Nucleus accumbens (tissue), 56 donors: ENCODE measurements around the gene LPXN.
A peak's percentile ranks its signal among the peaks of the same experiment; 100 is the strongest.

Source experiments
- DNase-seq, 56 donors: peaks; one replicate each; lab custom pipeline; 2025; lab: John Stamatoyannopoulos, UW

Gene LPXN

DNA sequence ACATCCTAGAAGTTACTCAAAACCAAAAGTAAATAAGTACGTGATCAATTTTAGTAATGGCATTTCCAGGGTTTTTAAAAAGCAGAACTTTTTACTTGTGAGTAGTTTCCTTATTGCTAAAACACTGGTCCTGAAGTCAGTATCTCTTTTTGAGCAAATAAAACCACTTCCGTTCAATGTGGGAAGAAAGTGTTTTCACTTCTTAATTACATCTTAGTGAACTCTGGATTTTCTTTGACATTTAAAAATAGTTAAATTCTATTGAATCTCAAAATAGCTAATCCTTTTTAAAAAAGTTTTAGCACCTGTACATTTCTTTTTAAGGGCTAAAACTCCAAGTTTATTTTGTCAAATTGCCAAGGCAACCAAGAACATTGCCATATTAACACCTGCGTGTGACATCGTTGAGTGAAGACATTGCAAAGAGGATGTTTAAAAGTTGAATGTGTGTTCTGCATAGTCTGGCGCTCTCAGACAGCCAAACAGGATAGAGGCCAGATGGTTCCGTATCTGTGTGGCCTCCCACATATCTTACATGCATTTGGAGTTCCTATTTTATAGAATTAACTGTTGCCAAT lies 50.5 kb downstream of the LPXN start:
- DNase-seq: peak in 1 of 56 donors; percentile 6

- peak in 42 of 56 donors; percentile 2 to 72 (median 27) for DNase-seq
Observed at GRCh38 chr11:58524232-58525036, 51.2 kb downstream of the LPXN start.

DNA sequence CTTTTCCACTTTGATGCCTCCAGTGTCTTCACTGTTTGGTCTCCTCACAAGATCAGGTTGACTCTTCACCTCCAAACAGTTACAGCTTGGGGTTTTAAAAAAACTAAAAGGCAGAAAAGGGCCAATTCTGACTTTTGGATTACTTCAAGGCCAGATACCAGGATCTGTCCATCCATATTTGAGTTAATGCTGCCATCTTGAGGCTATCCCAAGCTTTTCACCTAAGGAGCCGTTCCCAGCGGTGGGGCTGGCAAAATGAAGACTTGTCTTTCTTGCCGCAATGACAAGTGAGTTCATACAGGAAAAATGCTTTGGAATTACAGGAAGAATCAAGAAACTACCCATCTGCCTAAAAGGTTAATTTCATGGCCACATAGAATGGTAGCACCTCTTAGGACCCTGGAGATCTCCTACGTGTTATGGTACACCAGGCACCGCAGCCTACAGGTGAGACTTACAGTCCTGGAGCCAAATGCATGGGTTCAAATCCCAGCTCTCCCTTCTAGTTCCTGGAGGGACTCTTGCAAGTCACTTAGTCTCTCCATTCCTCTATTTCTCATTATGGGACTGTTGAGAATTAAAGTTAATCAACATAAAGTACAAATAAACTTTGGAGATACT lies 61.8 kb downstream of the LPXN start:
- peak in 30 of 56 donors; percentile 0 to 45 (median 13) for DNase-seq

GRCh38 chr11:58511636-58512035 lies 64.0 kb downstream of the LPXN start:
- no peak for DNase-seq

- DNase-seq: no peak
Observed at GRCh38 chr11:58509748-58510147, 65.9 kb downstream of the LPXN start.

- no peak for DNase-seq
Observed at GRCh38 chr11:58508814-58509213, 66.8 kb downstream of the LPXN start.

DNA sequence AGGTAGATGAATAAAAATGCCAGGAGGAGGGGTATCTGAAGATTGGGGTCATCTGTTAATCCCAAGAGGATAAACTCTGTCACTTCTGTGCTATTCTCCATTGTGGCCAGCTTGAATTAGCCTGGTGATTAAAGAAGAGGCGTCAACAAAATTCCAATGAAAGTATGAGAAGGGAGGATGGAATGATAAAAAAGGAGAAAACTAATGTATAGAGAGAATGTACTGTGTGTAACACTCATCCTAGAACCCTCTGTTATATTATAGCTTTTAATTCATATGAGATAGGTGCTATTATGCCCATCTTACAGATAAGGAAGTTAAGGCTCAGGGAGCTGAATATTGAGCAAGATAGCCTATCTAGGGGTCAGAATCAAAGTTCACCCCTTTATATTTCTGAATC lies 67.7 kb downstream of the LPXN start, which contains the start of gene OR5B21:
Gene OR5B21 (minus strand): TSS at position 101 of the 400 bp plus-strand sequence. CDS start 0 bp downstream, at position 101.
- no peak for DNase-seq

- DNase-seq: no peak
Observed at GRCh38 chr11:58507355-58507754, 68.3 kb downstream of the LPXN start.

GRCh38 chr11:58506935-58507334 lies 68.7 kb downstream of the LPXN start:
- no peak for DNase-seq

DNA sequence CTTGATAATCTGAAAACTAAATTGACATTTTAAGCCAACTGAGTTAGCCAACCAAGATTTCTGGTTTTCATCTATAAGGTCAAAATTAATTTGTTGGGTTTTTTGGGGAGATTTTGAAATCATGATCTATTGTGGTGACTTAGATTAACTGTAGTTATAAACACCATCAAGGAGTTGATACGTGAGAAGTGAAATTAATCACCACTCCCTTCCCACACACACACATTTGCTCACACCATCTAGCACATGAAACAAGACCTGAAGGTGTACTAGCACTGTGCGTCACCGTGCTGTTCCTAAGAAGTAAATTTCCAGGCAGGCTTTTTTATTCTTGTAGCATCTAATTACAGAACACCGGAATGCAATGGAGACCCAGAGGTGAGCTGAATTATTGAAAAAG lies 69.8 kb downstream of the LPXN start:
- no peak for DNase-seq

- no peak for DNase-seq
Observed at GRCh38 chr11:58504232-58504631, 71.4 kb downstream of the LPXN start.

DNA sequence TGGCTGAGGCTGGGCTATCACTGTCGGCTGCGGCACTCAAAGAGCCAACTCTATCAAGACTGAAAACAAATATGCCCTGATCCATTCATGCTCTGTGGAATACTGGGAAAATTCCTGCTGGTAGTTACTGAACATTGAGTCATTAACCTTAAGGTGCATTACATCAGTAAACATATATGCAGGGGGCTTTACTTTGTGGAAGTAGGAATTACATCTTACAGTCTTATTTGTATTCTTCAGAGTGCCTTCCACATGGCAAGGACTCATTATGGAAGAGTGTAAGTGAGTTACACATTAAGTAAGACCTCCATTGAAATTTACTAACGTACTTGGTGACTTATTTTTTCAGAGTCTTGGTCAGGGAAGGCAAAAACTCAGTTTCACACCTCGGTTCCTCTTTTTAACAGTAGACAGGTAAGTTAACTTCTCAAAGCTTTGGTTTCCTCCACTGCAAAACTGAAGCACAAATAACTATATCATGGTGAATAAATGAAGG lies 72.2 kb downstream of the LPXN start:
- no peak for DNase-seq

- no peak for DNase-seq
Observed at GRCh38 chr11:58502004-58502403, 73.7 kb downstream of the LPXN start.

DNA sequence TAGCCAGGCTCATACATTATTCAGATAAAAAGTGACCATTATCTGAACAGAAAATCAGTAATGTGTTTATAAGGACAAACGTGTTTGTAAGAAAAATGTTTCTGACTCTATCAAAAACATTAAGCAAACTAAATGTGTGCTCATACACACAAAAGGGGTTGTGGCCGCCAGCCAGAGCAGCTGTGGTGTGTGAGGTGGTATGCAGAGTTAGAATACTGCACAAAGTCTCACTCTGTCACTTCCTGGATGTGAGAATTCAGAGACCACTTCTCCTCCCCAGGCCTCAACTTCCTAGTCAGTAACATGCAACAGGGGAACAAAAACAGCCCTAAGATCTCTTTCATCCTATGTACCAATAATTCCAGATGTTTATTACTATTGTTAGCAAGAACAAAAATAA lies 77.2 kb downstream of the LPXN start:
- peak in 1 of 56 donors; percentile 2 for DNase-seq

DNA sequence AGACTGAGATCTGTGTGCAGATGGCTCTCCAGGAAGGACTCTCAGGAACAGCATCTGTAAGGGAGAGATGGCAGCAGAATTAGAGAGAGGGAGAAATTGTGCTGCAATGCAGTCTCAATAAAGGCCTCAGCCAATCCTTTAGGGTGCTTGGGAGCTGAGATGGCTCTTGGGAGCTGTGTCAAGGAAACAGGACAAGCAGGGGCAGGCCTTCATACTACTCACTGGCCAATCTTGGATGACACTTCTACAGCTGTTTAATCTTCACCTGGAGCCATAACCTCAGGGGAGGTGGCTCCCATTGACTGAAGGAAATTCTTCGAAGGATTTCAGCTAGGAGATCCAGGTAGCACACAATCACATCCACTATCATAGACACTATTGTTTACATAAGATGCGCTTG lies 77.7 kb downstream of the LPXN start:
- no peak for DNase-seq

GRCh38 chr11:58495906-58496305 lies 79.8 kb downstream of the LPXN start:
- DNase-seq: no peak

- no peak for DNase-seq
Observed at GRCh38 chr11:58494101-58494500, 81.6 kb downstream of the LPXN start.

DNA sequence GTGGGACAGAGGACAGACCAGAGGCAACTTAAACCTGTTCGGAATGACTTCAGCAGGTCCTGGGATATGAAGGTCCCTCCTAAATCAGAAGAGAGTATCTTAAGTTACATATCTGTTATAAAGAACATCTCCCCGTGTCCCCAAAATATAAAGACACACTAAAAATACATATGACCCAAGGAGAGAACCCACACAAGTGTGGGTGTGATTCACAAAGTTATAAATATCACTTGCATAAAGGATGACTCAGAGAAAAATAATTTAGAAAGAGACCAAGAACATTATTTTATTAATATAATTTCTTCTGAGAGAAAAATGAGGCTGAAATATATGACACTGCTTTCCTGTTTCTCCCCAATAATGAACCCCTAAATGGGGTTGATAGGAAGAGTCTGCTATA lies 82.0 kb downstream of the LPXN start:
- no peak for DNase-seq

GRCh38 chr11:58490827-58491226 lies 84.8 kb downstream of the LPXN start:
- DNase-seq: no peak

- DNase-seq: no peak
Observed at GRCh38 chr11:58487170-58487569, 88.5 kb downstream of the LPXN start.

DNA sequence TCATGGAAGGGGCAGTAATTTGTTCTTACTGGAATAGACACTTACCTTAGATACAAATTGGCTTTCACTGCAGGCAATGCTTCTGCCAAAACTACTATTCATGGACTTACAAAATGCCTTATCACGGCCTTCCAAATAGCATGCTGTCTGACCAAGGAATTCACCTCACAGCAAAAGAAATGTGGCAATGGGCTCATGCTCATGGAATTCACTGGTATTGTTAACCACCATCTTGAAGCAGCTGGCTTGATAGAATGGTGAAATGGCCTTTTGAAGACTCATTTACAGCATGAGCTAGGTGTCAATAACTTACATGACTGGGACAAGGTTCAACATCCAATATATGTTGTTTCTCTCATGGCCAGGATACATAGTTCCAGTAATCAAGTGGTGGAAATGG lies 89.7 kb downstream of the LPXN start:
- no peak for DNase-seq
